Measurements from ENCODE around the gene ARID5A. TPM values are rescaled to one million over a fixed set of nuclear protein-coding genes. Genes with fewer than 3 reads are reported as not detected.

ARID5A gene
- total RNA-seq, 2 donors from 2014 or later, result 152 to 231 TPM

GRCh38 chr2:96547203-96547641 lies 10.7 kb downstream of the ARID5A start:
- DNase-seq (ENCODE audit: low spot score), result no peak
- Histone ChIP-seq H3K4me1 (ENCODE audit: control insufficient read depth in 1 of 2, low read depth in 2 of 2) (peaks cover 21 to 74% of the 10 kb centered on the region in 2 donors), H3K36me3 (peaks cover 59% of the 10 kb centered on the region), H3K27ac (peak overlapping the region in 1 of 2 donors; percentile 42), H3K27me3 (replicated peaks; ENCODE audit: insufficient read depth) (no peaks in the 10 kb centered on the region), H3K4me3 (no peak overlapping the region), H3K9me3 (no peaks in the 10 kb centered on the region)
- no peak for ATAC-seq (ENCODE audit: insufficient number of reproducible peaks, low FRiP score, low read depth)
- no peak for TF ChIP-seq CTCF (IDR thresholded peaks at IDR 0.05)

GRCh38 chr2:96547731-96548171 lies 11.2 kb downstream of the ARID5A start:
- DNase-seq (ENCODE audit: low spot score), result no peak
- Histone ChIP-seq H3K36me3 (peaks cover 64% of the 10 kb centered on the region), H3K27ac (peak overlapping the region; percentile 35 to 42)

GRCh38 chr2:96548558-96549465 lies 12.3 kb downstream of the ARID5A start:
- H3K27me3 ChIP-seq (replicated peaks; ENCODE audit: insufficient read depth), result no peaks in the 10 kb centered on the region
- ATAC-seq (ENCODE audit: insufficient number of reproducible peaks, low FRiP score, low read depth) (no peak), DNase-seq (ENCODE audit: low spot score) (no peak)
- peaks cover 63% of the 10 kb centered on the region for H3K36me3 ChIP-seq
- H3K4me3 ChIP-seq, result no peak overlapping the region
- H3K4me1 ChIP-seq (ENCODE audit: control insufficient read depth in 1 of 2, low read depth in 2 of 2), result peaks cover 21 to 66% of the 10 kb centered on the region in 2 donors
- H3K27ac ChIP-seq, result peak overlapping the region; percentile 35 to 51
- no peaks in the 10 kb centered on the region for H3K9me3 ChIP-seq
- TF ChIP-seq CTCF (IDR thresholded peaks at IDR 0.05), result no peak

More at GRCh38 chr2:96547731-96548171, 11.2 kb downstream of the ARID5A start:
- Histone ChIP-seq H3K9me3 (no peaks in the 10 kb centered on the region), H3K4me1 (ENCODE audit: control insufficient read depth in 1 of 2, low read depth in 2 of 2) (peaks cover 21 to 69% of the 10 kb centered on the region in 2 donors), H3K4me3 (no peak overlapping the region), H3K27me3 (replicated peaks; ENCODE audit: insufficient read depth) (no peaks in the 10 kb centered on the region)
- no peak for ATAC-seq (ENCODE audit: insufficient number of reproducible peaks, low FRiP score, low read depth)
- TF ChIP-seq CTCF (IDR thresholded peaks at IDR 0.05), result no peak

- Histone ChIP-seq H3K36me3 (peaks cover 63% of the 10 kb centered on the region), H3K27ac (peak overlapping the region; percentile 35 to 51)
- no peak for DNase-seq (ENCODE audit: low spot score)
Measured at GRCh38 chr2:96549466-96549785, 12.9 kb downstream of the ARID5A start.

More at GRCh38 chr2:96549466-96549785, 12.9 kb downstream of the ARID5A start:
- H3K9me3 ChIP-seq, result no peaks in the 10 kb centered on the region
- H3K27me3 ChIP-seq (replicated peaks; ENCODE audit: insufficient read depth), result no peaks in the 10 kb centered on the region
- no peak for TF ChIP-seq CTCF (IDR thresholded peaks at IDR 0.05)
- peaks cover 21 to 66% of the 10 kb centered on the region in 2 donors for H3K4me1 ChIP-seq (ENCODE audit: control insufficient read depth in 1 of 2, low read depth in 2 of 2)
- no peak overlapping the region for H3K4me3 ChIP-seq
- no peak for ATAC-seq (ENCODE audit: insufficient number of reproducible peaks, low FRiP score, low read depth)

Measured in thoracic aorta (tissue), 2 donors.